HL-60 (cell line): ENCODE data around the gene TSPAN2.

Source experiments
- DNase-seq, 2 experiments: peaks; one replicate each; pipeline ENCODE4 v3.0.0-alpha.2; 2010 to 2020; ENCODE audit warnings: low read depth in 1 of 2, low spot score in 1 of 2
- H3K27ac ChIP-seq: fragments of 250-450 bp; sonication (Bioruptor Pico); replicated peaks from 2 replicates; pipeline ENCODE4 v1.5.1; 2020; ENCODE audit warnings: mild to moderate bottlenecking, moderate library complexity
- H3K27me3 ChIP-seq: fragments of 250-450 bp; sonication (Bioruptor Pico); 2 replicates; pipeline ENCODE4 v1.5.1; 2021; ENCODE audit warnings: mild to moderate bottlenecking, moderate library complexity; ENCODE audit not compliant: insufficient read depth, poor library complexity, severe bottlenecking
- H3K4me3 ChIP-seq: replicated peaks from 2 replicates; pipeline ENCODE4 v1.5.1; 2011; ENCODE audit warnings: mild to moderate bottlenecking, control low read depth, low read length; ENCODE audit not compliant: insufficient read depth
- GABPA ChIP-seq: IDR thresholded peaks from 2 replicates; pipeline ENCODE4 v1.6.1; 2012; ENCODE audit warnings: low read depth
- POLR2AphosphoS5 ChIP-seq: IDR thresholded peaks from 2 replicates; pipeline ENCODE4 v1.6.1; 2012; ENCODE audit warnings: low read depth
- SPI1 ChIP-seq: IDR thresholded peaks from 2 replicates; pipeline ENCODE4 v1.6.1; 2012; ENCODE audit warnings: low read depth, mild to moderate bottlenecking, borderline replicate concordance
- TF ChIP-seq, protein P1 (sequence below): IDR thresholded peaks from one replicate; pipeline ENCODE4 v1.5.1; 2011; ENCODE audit warnings: low read length, control low read depth, inconsistent platforms; ENCODE audit not compliant: insufficient read depth
- TF ChIP-seq, protein P2 (sequence below): IDR thresholded peaks from 2 replicates; pipeline ENCODE4 v1.6.1; 2012; ENCODE audit warnings: low read depth; ENCODE audit not compliant: insufficient replicate concordance

The TSPAN2 gene

DNA sequence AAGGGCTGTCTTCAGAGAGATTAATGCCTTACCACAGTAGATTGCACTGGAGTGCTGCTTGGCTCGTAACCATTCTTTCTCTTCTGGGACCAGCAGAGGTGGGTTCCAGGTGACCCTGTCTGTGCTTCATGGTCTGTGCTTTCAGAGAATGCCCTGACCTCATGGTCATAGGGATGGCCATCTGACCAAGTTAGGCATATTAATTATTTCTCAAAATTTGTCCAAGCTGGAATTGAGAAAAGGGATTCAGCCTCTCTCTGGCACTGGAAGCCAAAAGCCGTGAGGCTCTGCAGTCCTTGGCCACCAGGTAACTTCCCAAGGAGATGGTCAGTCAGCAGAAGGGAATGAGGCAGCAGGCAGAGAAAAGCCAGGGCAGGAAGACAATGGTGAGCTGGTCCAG, 37.2 kb upstream of the TSPAN2 start:
- Histone ChIP-seq H3K27me3 (no peaks in the 10 kb centered on the region), H3K4me3 (no peak overlapping the region), H3K27ac (no peak overlapping the region)
- TF ChIP-seq, protein P1, sequence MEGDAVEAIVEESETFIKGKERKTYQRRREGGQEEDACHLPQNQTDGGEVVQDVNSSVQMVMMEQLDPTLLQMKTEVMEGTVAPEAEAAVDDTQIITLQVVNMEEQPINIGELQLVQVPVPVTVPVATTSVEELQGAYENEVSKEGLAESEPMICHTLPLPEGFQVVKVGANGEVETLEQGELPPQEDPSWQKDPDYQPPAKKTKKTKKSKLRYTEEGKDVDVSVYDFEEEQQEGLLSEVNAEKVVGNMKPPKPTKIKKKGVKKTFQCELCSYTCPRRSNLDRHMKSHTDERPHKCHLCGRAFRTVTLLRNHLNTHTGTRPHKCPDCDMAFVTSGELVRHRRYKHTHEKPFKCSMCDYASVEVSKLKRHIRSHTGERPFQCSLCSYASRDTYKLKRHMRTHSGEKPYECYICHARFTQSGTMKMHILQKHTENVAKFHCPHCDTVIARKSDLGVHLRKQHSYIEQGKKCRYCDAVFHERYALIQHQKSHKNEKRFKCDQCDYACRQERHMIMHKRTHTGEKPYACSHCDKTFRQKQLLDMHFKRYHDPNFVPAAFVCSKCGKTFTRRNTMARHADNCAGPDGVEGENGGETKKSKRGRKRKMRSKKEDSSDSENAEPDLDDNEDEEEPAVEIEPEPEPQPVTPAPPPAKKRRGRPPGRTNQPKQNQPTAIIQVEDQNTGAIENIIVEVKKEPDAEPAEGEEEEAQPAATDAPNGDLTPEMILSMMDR, result no peak
- TF ChIP-seq SPI1 (no peak), POLR2AphosphoS5 (no peak), GABPA (no peak)
- TF ChIP-seq, protein P2, sequence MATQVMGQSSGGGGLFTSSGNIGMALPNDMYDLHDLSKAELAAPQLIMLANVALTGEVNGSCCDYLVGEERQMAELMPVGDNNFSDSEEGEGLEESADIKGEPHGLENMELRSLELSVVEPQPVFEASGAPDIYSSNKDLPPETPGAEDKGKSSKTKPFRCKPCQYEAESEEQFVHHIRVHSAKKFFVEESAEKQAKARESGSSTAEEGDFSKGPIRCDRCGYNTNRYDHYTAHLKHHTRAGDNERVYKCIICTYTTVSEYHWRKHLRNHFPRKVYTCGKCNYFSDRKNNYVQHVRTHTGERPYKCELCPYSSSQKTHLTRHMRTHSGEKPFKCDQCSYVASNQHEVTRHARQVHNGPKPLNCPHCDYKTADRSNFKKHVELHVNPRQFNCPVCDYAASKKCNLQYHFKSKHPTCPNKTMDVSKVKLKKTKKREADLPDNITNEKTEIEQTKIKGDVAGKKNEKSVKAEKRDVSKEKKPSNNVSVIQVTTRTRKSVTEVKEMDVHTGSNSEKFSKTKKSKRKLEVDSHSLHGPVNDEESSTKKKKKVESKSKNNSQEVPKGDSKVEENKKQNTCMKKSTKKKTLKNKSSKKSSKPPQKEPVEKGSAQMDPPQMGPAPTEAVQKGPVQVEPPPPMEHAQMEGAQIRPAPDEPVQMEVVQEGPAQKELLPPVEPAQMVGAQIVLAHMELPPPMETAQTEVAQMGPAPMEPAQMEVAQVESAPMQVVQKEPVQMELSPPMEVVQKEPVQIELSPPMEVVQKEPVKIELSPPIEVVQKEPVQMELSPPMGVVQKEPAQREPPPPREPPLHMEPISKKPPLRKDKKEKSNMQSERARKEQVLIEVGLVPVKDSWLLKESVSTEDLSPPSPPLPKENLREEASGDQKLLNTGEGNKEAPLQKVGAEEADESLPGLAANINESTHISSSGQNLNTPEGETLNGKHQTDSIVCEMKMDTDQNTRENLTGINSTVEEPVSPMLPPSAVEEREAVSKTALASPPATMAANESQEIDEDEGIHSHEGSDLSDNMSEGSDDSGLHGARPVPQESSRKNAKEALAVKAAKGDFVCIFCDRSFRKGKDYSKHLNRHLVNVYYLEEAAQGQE, result no peak
- DNase-seq, result no peak

DNA sequence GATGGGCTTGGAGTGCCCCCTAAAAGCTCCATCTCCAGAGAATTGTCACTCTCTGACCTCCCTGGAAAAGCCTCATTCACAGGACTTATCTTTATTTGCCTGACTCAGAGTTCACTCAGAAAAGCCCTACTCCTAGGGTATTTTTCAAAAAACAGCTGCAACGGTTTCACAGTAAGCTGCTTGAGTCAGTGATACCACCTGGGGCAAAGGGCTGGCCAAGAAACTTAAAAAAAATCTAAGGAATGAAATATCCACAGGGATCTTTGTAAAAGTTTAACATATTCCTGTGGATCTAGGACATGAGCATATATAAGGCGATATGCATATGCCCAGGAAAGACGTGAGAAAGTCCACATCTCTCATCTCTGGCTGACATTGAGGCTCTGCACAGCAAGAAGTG, 33.8 kb upstream of the TSPAN2 start:
- TF ChIP-seq POLR2AphosphoS5 (no peak), GABPA (no peak)
- no peak overlapping the region for H3K4me3 ChIP-seq
- H3K27me3 ChIP-seq, result no peaks in the 10 kb centered on the region
- no peak for DNase-seq
- H3K27ac ChIP-seq, result no peak overlapping the region

DNA sequence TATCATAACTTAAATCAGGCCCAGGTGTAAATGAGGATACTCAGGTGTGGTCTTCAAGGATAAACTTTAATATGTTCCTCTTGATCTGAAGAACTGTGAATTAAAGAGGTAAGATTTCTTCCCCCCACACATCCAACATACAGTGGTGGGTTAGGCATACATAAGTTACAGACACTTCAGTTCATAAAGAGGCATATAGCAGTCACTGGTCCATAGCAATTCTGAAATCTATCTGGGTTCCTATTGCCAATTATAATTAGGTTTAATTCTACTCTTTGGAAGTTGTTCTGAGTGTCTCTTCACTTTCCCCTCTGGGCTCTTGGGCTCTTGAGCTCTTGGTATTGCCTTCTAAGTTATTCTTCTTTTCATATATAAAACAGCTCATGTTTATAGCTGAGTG, 32.5 kb upstream of the TSPAN2 start:
- no peak for DNase-seq
- Histone ChIP-seq H3K27me3 (no peaks in the 10 kb centered on the region), H3K4me3 (no peak overlapping the region), H3K27ac (no peak overlapping the region)
- no peak for TF ChIP-seq GABPA
- TF ChIP-seq, protein P1, result no peak
- TF ChIP-seq, protein P2, result no peak
- TF ChIP-seq SPI1, result no peak
- no peak for TF ChIP-seq POLR2AphosphoS5

DNA sequence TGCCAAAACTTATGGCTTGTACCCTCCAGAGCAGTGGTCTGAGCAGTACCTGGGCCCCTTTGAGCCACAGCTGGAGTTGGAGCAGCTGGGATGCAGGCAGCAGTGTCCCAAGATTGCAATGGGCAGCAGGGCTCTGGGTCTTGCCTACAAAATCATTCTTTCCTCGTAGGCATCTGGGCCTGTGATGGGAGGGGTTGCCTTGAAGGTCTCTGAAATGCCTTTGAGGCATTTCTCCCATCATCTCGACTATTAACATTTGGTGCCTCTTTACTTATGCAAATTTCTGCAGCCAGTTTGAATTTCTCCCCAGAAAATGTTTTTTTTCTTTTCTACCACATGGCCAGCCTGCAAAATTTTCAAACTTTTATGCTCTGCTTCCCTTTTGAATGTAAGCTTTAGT, 31.0 kb upstream of the TSPAN2 start:
- DNase-seq, result no peak
- no peak overlapping the region for H3K4me3 ChIP-seq
- TF ChIP-seq POLR2AphosphoS5 (no peak), SPI1 (no peak)
- TF ChIP-seq, protein P1, result no peak
- TF ChIP-seq, protein P2, result no peak

More for the DNA sequence above, 31.0 kb upstream of the TSPAN2 start:
- H3K27ac ChIP-seq, result no peak overlapping the region
- no peaks in the 10 kb centered on the region for H3K27me3 ChIP-seq
